B cell (primary cell): Measurements from ENCODE around the gene OR9G1. TPM values are rescaled to one million over a fixed set of nuclear protein-coding genes. Genes with fewer than 3 reads are reported as not detected.

ENCODE experiments used
- ATAC-seq: fragments of 200-7000 bp; cut with Tn5 transposase; one replicate; pipeline ENCODE4 v1.10.0; 2021; ENCODE audit warnings: low read depth, mild to moderate bottlenecking, moderate number of reproducible peaks, moderate library complexity
- CTCF ChIA-PET: fragments of 350-600 bp; sonication (Branson Sonifier 250); formaldehyde crosslinking; loops from one replicate; lab custom pipeline; 2021; ENCODE audit warnings: antibody characterized with exemption, inconsistent platforms; lab: Charles Lee
- POLR2A ChIA-PET: fragments of 350-600 bp; sonication (Branson Sonifier 250); formaldehyde crosslinking; loops from one replicate; lab custom pipeline; 2021; ENCODE audit warnings: antibody characterized with exemption; lab: Charles Lee
- DNase-seq: peaks from one replicate; pipeline ENCODE4 v3.0.0; 2013
- H2AFZ ChIP-seq: 2 replicates; pipeline ENCODE4 v1.6.1; 2012; ENCODE audit warnings: mild to moderate bottlenecking, low read depth, low read length; ENCODE audit not compliant: insufficient read depth, poor library complexity, severe bottlenecking
- H3K27ac ChIP-seq, 2 donors: 1 replicate in 1 of 2; 2 replicates in 1 of 2; pipeline ENCODE4 v1.5.1; 2012 to 2013; ENCODE audit warnings: low read length in 2 of 2, mild to moderate bottlenecking in 2 of 2, moderate library complexity in 1 of 2
- H3K27me3 ChIP-seq, 4 experiments: fragments of 200-600 bp in 1 of 4; sonication (generic) in 1 of 4; replicated peaks in 1 of 4; 1 replicate in 2 of 4; 2 replicates in 2 of 4; pipeline versions ENCODE4 v1.6.1 to v1.7.0; 2013 to 2016; ENCODE audit warnings: low read length in 3 of 4, mild to moderate bottlenecking in 2 of 4, mixed read lengths in 1 of 4, moderate library complexity in 1 of 4; ENCODE audit not compliant: insufficient read depth in 4 of 4, control insufficient read depth in 3 of 4; ENCODE audit errors: control extremely low read depth in 1 of 4
- H3K36me3 ChIP-seq, 2 experiments: replicated peaks in 1 of 2; 1 replicate in 1 of 2; 2 replicates in 1 of 2; pipeline versions ENCODE4 v1.6.1 to v1.7.1; 2013; ENCODE audit warnings: low read length in 1 of 2; ENCODE audit not compliant: insufficient read depth in 2 of 2, control insufficient read depth in 1 of 2; ENCODE audit errors: control extremely low read depth in 1 of 2, extremely low read depth in 1 of 2
- H3K4me1 ChIP-seq, 2 donors: fragments of 200-600 bp in 1 of 2; sonication (generic) in 1 of 2; 1 replicate in 1 of 2; 2 replicates in 1 of 2; pipeline versions ENCODE4 v1.5.1 to v1.6.1; 2013 to 2017; ENCODE audit warnings: low read length in 2 of 2; ENCODE audit not compliant: control insufficient read depth in 2 of 2, insufficient read depth in 2 of 2
- H3K4me2 ChIP-seq: replicated peaks from 2 replicates; pipeline ENCODE3; 2012; ENCODE audit warnings: mild to moderate bottlenecking, low read depth, low read length; ENCODE audit not compliant: poor library complexity, severe bottlenecking
- H3K4me3 ChIP-seq, 5 experiments: fragments of 200-600 bp in 1 of 5; sonication (generic) in 1 of 5; 1 replicate in 3 of 5; 2 replicates in 2 of 5; pipeline versions ENCODE4 v1.5.1 to v1.7.0; 2011 to 2016; ENCODE audit warnings: low read length in 4 of 5, mild to moderate bottlenecking in 4 of 5, low read depth in 2 of 5, control low read depth in 1 of 5, moderate library complexity in 1 of 5; ENCODE audit not compliant: insufficient read depth in 1 of 5; ENCODE audit errors: control extremely low read depth in 1 of 5, extremely low read depth in 1 of 5
- H3K79me2 ChIP-seq: fragments of 200-600 bp; sonication (generic); one replicate; pipeline ENCODE4 v1.6.0; 2016; ENCODE audit warnings: low read length; ENCODE audit not compliant: control insufficient read depth, insufficient read depth
- H3K9ac ChIP-seq: fragments of 200-600 bp; sonication (generic); 2 replicates; pipeline ENCODE4 v1.6.1; 2017; ENCODE audit warnings: mild to moderate bottlenecking, low read length, moderate library complexity
- H3K9me3 ChIP-seq, 3 donors: one replicate each; pipeline versions ENCODE4 v1.6.1 to v1.7.1; 2013; ENCODE audit warnings: low read length in 2 of 3; ENCODE audit not compliant: control insufficient read depth in 2 of 3, insufficient read depth in 1 of 3; ENCODE audit errors: control extremely low read depth in 1 of 3
- H4K20me1 ChIP-seq: 2 replicates; pipeline ENCODE4 v1.6.0; 2012; ENCODE audit warnings: mild to moderate bottlenecking, low read length; ENCODE audit not compliant: insufficient read depth, control insufficient read depth, poor library complexity, severe bottlenecking
- H3K27ac Mint-ChIP-seq: one replicate; pipeline ENCODE4 v1.8.0; 2021; ENCODE audit warnings: mixed read lengths
- H3K27me3 Mint-ChIP-seq: one replicate; pipeline ENCODE4 v1.8.0; 2021; ENCODE audit warnings: mixed read lengths
- H3K4me1 Mint-ChIP-seq: one replicate; pipeline ENCODE4 v1.8.0; 2021; ENCODE audit warnings: mixed read lengths
- H3K4me3 Mint-ChIP-seq: one replicate; pipeline ENCODE4 v1.8.0; 2021; ENCODE audit warnings: mixed read lengths
- H3K9me3 Mint-ChIP-seq: one replicate; pipeline ENCODE4 v1.8.0; 2022; ENCODE audit warnings: mixed read lengths; ENCODE audit not compliant: insufficient read depth
- EZH2 ChIP-seq: IDR thresholded peaks from 2 replicates; pipeline ENCODE4 v1.6.1; 2012; ENCODE audit warnings: borderline replicate concordance, low read depth, mild to moderate bottlenecking, moderate library complexity, low read length; ENCODE audit not compliant: insufficient read depth, poor library complexity, severe bottlenecking
- WGBS: methylation state at CpG from one replicate; pipeline ENCODE4 v1.1.5; 2013; ENCODE audit warnings: missing lambda C conversion rate; ENCODE audit not compliant: insufficient coverage; 5-methylcytosine and 5-hydroxymethylcytosine counted together
- intact Hi-C: fragments of 100-400 bp; cut with micrococcal nuclease; formaldehyde crosslinking; loops from one replicate; pipeline ENCODE4 v1.10.0; 2022
- polyA plus RNA-seq: library from polyadenylated mRNA; depleted of rRNA; stranded (reverse); fragments of >200 nt; gene quantifications from 2 replicates; pipeline ENCODE4 v1.2.3, GENCODE V29; 2012
- total RNA-seq, 2 donors: library from RNA; stranded (reverse); fragments of 120-200 nt in 1 of 2; gene quantifications; 1 replicate in 1 of 2; 2 replicates in 1 of 2; pipeline versions ENCODE4 v1.2.3 to v1.2.4, GENCODE V29; 2013 to 2022
- TF ChIP-seq, protein P1 (sequence below): fragments of 200-600 bp; IDR thresholded peaks from one replicate; pipeline ENCODE4 v1.8.0; 2022; ENCODE audit warnings: antibody characterized with exemption, mild to moderate bottlenecking

Gene OR9G1
- total and polyA plus RNA-seq, 2 donors (not counting 1 experiment from before 2014, with no cell fraction given), result not detected

DNA sequence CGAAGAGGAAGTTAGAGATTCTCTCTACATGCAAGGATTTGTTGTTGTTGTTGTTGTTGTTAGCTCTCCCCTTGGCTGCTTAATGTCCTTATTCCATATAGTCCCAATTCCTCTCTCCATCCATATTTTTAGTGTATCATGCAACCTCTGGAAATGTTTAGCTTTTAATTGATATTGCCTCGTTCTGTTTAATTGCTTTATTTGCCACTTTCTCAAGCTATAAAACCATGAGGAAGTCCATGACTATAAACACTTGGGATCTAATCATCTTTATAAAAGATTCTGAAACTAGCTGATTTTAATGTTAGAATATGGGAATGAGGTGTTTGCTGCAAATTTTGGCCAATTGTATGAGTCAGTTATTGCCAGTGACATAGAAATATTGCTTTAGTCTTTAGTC, 5.5 kb upstream of the OR9G1 start:
- DNase-seq, result no peak
- H3K79me2 ChIP-seq, result no peaks in the 10 kb centered on the region
- H3K27ac Mint-ChIP-seq, result no peak overlapping the region
- no peaks in the 10 kb centered on the region for H3K27me3 Mint-ChIP-seq
- no peaks in the 10 kb centered on the region for H3K27me3 ChIP-seq
- no peak for TF ChIP-seq EZH2
- TF ChIP-seq, protein P1, sequence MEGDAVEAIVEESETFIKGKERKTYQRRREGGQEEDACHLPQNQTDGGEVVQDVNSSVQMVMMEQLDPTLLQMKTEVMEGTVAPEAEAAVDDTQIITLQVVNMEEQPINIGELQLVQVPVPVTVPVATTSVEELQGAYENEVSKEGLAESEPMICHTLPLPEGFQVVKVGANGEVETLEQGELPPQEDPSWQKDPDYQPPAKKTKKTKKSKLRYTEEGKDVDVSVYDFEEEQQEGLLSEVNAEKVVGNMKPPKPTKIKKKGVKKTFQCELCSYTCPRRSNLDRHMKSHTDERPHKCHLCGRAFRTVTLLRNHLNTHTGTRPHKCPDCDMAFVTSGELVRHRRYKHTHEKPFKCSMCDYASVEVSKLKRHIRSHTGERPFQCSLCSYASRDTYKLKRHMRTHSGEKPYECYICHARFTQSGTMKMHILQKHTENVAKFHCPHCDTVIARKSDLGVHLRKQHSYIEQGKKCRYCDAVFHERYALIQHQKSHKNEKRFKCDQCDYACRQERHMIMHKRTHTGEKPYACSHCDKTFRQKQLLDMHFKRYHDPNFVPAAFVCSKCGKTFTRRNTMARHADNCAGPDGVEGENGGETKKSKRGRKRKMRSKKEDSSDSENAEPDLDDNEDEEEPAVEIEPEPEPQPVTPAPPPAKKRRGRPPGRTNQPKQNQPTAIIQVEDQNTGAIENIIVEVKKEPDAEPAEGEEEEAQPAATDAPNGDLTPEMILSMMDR, result no peak
- no peak for ATAC-seq
- WGBS, result no CpG with 5 or more reads among the region's 2 CpGs
- no peak overlapping the region for H3K9ac ChIP-seq
- no peak overlapping the region for H3K27ac ChIP-seq
- CTCF ChIA-PET, result no interaction called here
- no peaks in the 10 kb centered on the region for H3K9me3 Mint-ChIP-seq
- H3K9me3 ChIP-seq, result no peaks in the 10 kb centered on the region
- intact Hi-C loops, result no loop called here
- no peaks in the 10 kb centered on the region for H3K4me1 Mint-ChIP-seq
- no peaks in the 10 kb centered on the region for H3K4me1 ChIP-seq
- POLR2A ChIA-PET, result no interaction called here
- H3K4me3 Mint-ChIP-seq, result no peak overlapping the region
- no peak overlapping the region for H2AFZ ChIP-seq
- H3K4me2 ChIP-seq, result no peak overlapping the region
- no peak overlapping the region for H3K4me3 ChIP-seq
- H3K36me3 ChIP-seq, result no peaks in the 10 kb centered on the region
- H4K20me1 ChIP-seq, result no peaks in the 10 kb centered on the region

DNA sequence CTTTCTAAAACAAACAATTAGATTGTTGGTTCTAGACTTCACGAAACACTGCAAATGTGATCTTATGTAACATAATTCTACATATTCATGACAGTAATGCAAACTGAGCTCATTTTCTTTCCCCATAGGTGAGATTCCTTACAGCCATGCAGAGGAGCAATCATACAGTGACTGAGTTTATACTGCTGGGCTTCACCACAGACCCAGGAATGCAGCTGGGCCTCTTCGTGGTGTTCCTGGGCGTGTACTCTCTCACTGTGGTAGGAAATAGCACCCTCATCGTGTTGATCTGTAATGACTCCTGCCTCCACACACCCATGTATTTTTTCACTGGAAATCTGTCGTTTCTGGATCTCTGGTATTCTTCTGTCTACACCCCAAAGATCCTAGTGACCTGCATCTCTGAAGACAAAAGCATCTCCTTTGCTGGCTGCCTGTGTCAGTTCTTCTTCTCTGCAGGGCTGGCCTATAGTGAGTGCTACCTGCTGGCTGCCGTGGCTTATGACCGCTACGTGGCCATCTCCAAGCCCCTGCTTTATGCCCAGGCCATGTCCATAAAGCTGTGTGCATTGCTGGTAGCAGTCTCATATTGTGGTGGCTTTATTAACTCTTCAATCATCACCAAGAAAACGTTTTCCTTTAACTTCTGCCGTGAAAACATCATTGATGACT, 1.5 kb downstream of the OR9G1 start:
- CTCF ChIA-PET, result no interaction called here
- ATAC-seq (no peak), DNase-seq (no peak)
- WGBS, result 67% methylated on average over 8 of the region's 10 CpGs
- Mint-ChIP-seq H3K27ac (no peak overlapping the region), H3K4me3 (no peak overlapping the region), H3K9me3 (no peaks in the 10 kb centered on the region), H3K4me1 (no peaks in the 10 kb centered on the region), H3K27me3 (no peaks in the 10 kb centered on the region)
- Histone ChIP-seq H3K4me1 (no peaks in the 10 kb centered on the region), H3K79me2 (no peaks in the 10 kb centered on the region), H3K27ac (no peak overlapping the region), H3K27me3 (no peaks in the 10 kb centered on the region), H3K4me2 (no peak overlapping the region), H3K9me3 (peaks cover 0 to 15% (median 0%) of the 10 kb centered on the region in 3 donors), H4K20me1 (no peaks in the 10 kb centered on the region), H3K9ac (no peak overlapping the region), H3K4me3 (no peak overlapping the region), H3K36me3 (no peaks in the 10 kb centered on the region), H2AFZ (no peak overlapping the region)
- POLR2A ChIA-PET, result no interaction called here
- intact Hi-C loops, result no loop called here
- TF ChIP-seq, protein P1, result no peak
- TF ChIP-seq EZH2, result no peak
